Activated gamma-delta T cell treated with Interleukin-2 at 50 U/mL for 16 hours (primary cell): ENCODE results near the gene CASS4.

Source experiments
- DNase-seq: peaks from one replicate; pipeline ENCODE4 v3.0.0-alpha.2; 2020

The CASS4 gene

GRCh38 chr20:56426026-56426425, 14.0 kb downstream of the CASS4 start:
- no peak for DNase-seq

- DNase-seq, result no peak
Observed at GRCh38 chr20:56426926-56427325, 14.9 kb downstream of the CASS4 start.

GRCh38 chr20:56427797-56428196, 15.7 kb downstream of the CASS4 start:
- DNase-seq, result no peak

- no peak for DNase-seq
Observed at GRCh38 chr20:56428410-56428809, 16.4 kb downstream of the CASS4 start.

GRCh38 chr20:56428881-56429280, 16.8 kb downstream of the CASS4 start:
- no peak for DNase-seq

GRCh38 chr20:56429502-56429901, 17.4 kb downstream of the CASS4 start:
- no peak for DNase-seq

GRCh38 chr20:56429941-56430340, 17.9 kb downstream of the CASS4 start:
- DNase-seq, result no peak

- no peak for DNase-seq
Observed at GRCh38 chr20:56430461-56430860, 18.4 kb downstream of the CASS4 start.

- no peak for DNase-seq
Observed at GRCh38 chr20:56430957-56431356, 18.9 kb downstream of the CASS4 start.

GRCh38 chr20:56431471-56431870, 19.4 kb downstream of the CASS4 start:
- no peak for DNase-seq

- no peak for DNase-seq
Observed at GRCh38 chr20:56433221-56433879, 21.3 kb downstream of the CASS4 start.

- no peak for DNase-seq
Observed at GRCh38 chr20:56433880-56434255, 21.8 kb downstream of the CASS4 start.

GRCh38 chr20:56437196-56437960, 25.3 kb downstream of the CASS4 start:
- no peak for DNase-seq

GRCh38 chr20:56438284-56438683, 26.2 kb downstream of the CASS4 start:
- DNase-seq, result no peak

GRCh38 chr20:56439771-56440291, 27.8 kb downstream of the CASS4 start:
- peak; percentile 20 for DNase-seq

GRCh38 chr20:56440346-56441007, 28.4 kb downstream of the CASS4 start:
- peak; percentile 58 for DNase-seq

GRCh38 chr20:56442389-56443365, 30.6 kb downstream of the CASS4 start:
- no peak for DNase-seq

GRCh38 chr20:56443654-56444540, 31.8 kb downstream of the CASS4 start:
- DNase-seq, result no peak

- DNase-seq, result no peak
Observed at GRCh38 chr20:56445130-56445529, 33.1 kb downstream of the CASS4 start.

GRCh38 chr20:56445540-56445939, 33.5 kb downstream of the CASS4 start:
- no peak for DNase-seq

GRCh38 chr20:56447227-56447626, 35.2 kb downstream of the CASS4 start:
- DNase-seq, result no peak

- DNase-seq, result no peak
Observed at GRCh38 chr20:56449459-56449858, 37.4 kb downstream of the CASS4 start.
